IPS-18c (cell line): ENCODE measurements around the gene OR2T11.

Experiments
- H3K4me3 ChIP-seq: 2 replicates; pipeline ENCODE4 v1.7.0; 2013; ENCODE audit warnings: low read depth, mild to moderate bottlenecking, low read length, moderate library complexity; ENCODE audit not compliant: insufficient read depth
- H3K9me3 ChIP-seq: one replicate; pipeline ENCODE4 v1.6.1; 2013; ENCODE audit warnings: mild to moderate bottlenecking, low read length, moderate library complexity; ENCODE audit not compliant: control insufficient read depth, insufficient read depth

Gene OR2T11

GRCh38 chr1:248625971-248626370 is 8.9 kb downstream of the OR2T11 start:
- Histone ChIP-seq H3K9me3 (peaks cover 3% of the 10 kb centered on the region), H3K4me3 (no peak overlapping the region)

GRCh38 chr1:248625166-248625565 is 9.7 kb downstream of the OR2T11 start:
- no peak overlapping the region for H3K4me3 ChIP-seq
- peaks cover 3% of the 10 kb centered on the region for H3K9me3 ChIP-seq

- H3K9me3 ChIP-seq, result peaks cover 3% of the 10 kb centered on the region
Measured at GRCh38 chr1:248622570-248623001, 12.3 kb downstream of the OR2T11 start.

GRCh38 chr1:248621770-248622169 is 13.1 kb downstream of the OR2T11 start:
- Histone ChIP-seq H3K9me3 (no peaks in the 10 kb centered on the region), H3K4me3 (no peak overlapping the region)

More at GRCh38 chr1:248622570-248623001, 12.3 kb downstream of the OR2T11 start:
- no peak overlapping the region for H3K4me3 ChIP-seq

GRCh38 chr1:248618878-248619277 is 16.0 kb downstream of the OR2T11 start:
- Histone ChIP-seq H3K9me3 (no peaks in the 10 kb centered on the region), H3K4me3 (no peak overlapping the region)

GRCh38 chr1:248618119-248618518 is 16.8 kb downstream of the OR2T11 start:
- no peak overlapping the region for H3K4me3 ChIP-seq
- no peaks in the 10 kb centered on the region for H3K9me3 ChIP-seq

- H3K9me3 ChIP-seq, result no peaks in the 10 kb centered on the region
Measured at GRCh38 chr1:248613742-248614141, 21.1 kb downstream of the OR2T11 start.

GRCh38 chr1:248611883-248612414 is 22.9 kb downstream of the OR2T11 start:
- Histone ChIP-seq H3K4me3 (no peak overlapping the region), H3K9me3 (no peaks in the 10 kb centered on the region)

More at GRCh38 chr1:248613742-248614141, 21.1 kb downstream of the OR2T11 start:
- H3K4me3 ChIP-seq, result no peak overlapping the region

GRCh38 chr1:248610301-248610700 is 24.6 kb downstream of the OR2T11 start:
- Histone ChIP-seq H3K9me3 (no peaks in the 10 kb centered on the region), H3K4me3 (no peak overlapping the region)

- no peaks in the 10 kb centered on the region for H3K9me3 ChIP-seq
Measured at GRCh38 chr1:248599396-248599795, 35.5 kb downstream of the OR2T11 start.

GRCh38 chr1:248597589-248597988 is 37.3 kb downstream of the OR2T11 start, which contains the start of gene OR2T10:
Gene OR2T10, minus strand, starts transcription at chr1:248597700. Its CDS starts 3,932 bp downstream, at chr1:248593768.
- H3K4me3 ChIP-seq, result no peak within 1 kb of the TSS
- H3K9me3 ChIP-seq, result no peaks in the 10 kb centered on the region

More at GRCh38 chr1:248599396-248599795, 35.5 kb downstream of the OR2T11 start:
- no peak overlapping the region for H3K4me3 ChIP-seq

- Histone ChIP-seq H3K9me3 (no peaks in the 10 kb centered on the region), H3K4me3 (no peak overlapping the region)
Measured at GRCh38 chr1:248596615-248597014, 38.3 kb downstream of the OR2T11 start.

GRCh38 chr1:248593226-248593625 is 41.7 kb downstream of the OR2T11 start:
- no peaks in the 10 kb centered on the region for H3K9me3 ChIP-seq

GRCh38 chr1:248592655-248593054 is 42.2 kb downstream of the OR2T11 start:
- H3K4me3 ChIP-seq, result no peak overlapping the region
- H3K9me3 ChIP-seq, result no peaks in the 10 kb centered on the region

More at GRCh38 chr1:248593226-248593625, 41.7 kb downstream of the OR2T11 start:
- no peak overlapping the region for H3K4me3 ChIP-seq

- Histone ChIP-seq H3K4me3 (no peak overlapping the region), H3K9me3 (no peaks in the 10 kb centered on the region)
Measured at GRCh38 chr1:248590055-248590454, 44.8 kb downstream of the OR2T11 start.

GRCh38 chr1:248589334-248589733 is 45.6 kb downstream of the OR2T11 start:
- Histone ChIP-seq H3K4me3 (no peak overlapping the region), H3K9me3 (no peaks in the 10 kb centered on the region)

- no peak overlapping the region for H3K4me3 ChIP-seq
- H3K9me3 ChIP-seq, result no peaks in the 10 kb centered on the region
Measured at GRCh38 chr1:248585266-248585665, 49.6 kb downstream of the OR2T11 start.

- Histone ChIP-seq H3K4me3 (no peak overlapping the region), H3K9me3 (no peaks in the 10 kb centered on the region)
Measured at GRCh38 chr1:248576260-248576980, 58.5 kb downstream of the OR2T11 start.
